Fibroblast of skin of scalp (primary cell): ENCODE data around the gene LARGE2.
A peak's percentile ranks its signal among the peaks of the same experiment; 100 is the strongest.

Source experiments
- DNase-seq: peaks from one replicate; pipeline ENCODE4 v3.0.0-alpha.2; 2013

The LARGE2 gene

GRCh38 chr11:45917286-45917622 is 5.2 kb upstream of the LARGE2 start:
- DNase-seq = no peak

GRCh38 chr11:45917623-45918330 is 4.7 kb upstream of the LARGE2 start, which contains the start of gene PEX16:
Gene PEX16 (minus strand): TSS chr11:45917877. CDS start chr11:45917811, 66 bp downstream.
- DNase-seq = peak; percentile 100

GRCh38 chr11:45918331-45918941 is 4.0 kb upstream of the LARGE2 start:
- DNase-seq = peak; percentile 73

- DNase-seq = no peak
These were observed 3.3 kb upstream of the LARGE2 start for GRCh38 chr11:45918962-45919675.

- no peak for DNase-seq
These were observed 2.5 kb upstream of the LARGE2 start for GRCh38 chr11:45919806-45920530.

- DNase-seq = no peak
These were observed 1.7 kb upstream of the LARGE2 start for GRCh38 chr11:45920531-45921477.

GRCh38 chr11:45921561-45922424 is 663 bp upstream of the LARGE2 start:
- no peak for DNase-seq

GRCh38 chr11:45924036-45924915 is 1.8 kb downstream of the LARGE2 start:
- DNase-seq = no peak

- DNase-seq = no peak
These were observed 2.5 kb downstream of the LARGE2 start for GRCh38 chr11:45924927-45925326.

GRCh38 chr11:45925550-45925949 is 3.1 kb downstream of the LARGE2 start:
- no peak for DNase-seq

GRCh38 chr11:45926001-45926401 is 3.5 kb downstream of the LARGE2 start:
- DNase-seq = no peak

GRCh38 chr11:45926536-45927331 is 4.3 kb downstream of the LARGE2 start:
- DNase-seq = no peak

GRCh38 chr11:45927332-45927683 is 4.9 kb downstream of the LARGE2 start:
- no peak for DNase-seq

GRCh38 chr11:45927684-45928413 is 5.4 kb downstream of the LARGE2 start:
- DNase-seq = no peak

GRCh38 chr11:45928535-45929215 is 6.2 kb downstream of the LARGE2 start:
- DNase-seq = no peak

GRCh38 chr11:45929486-45930030 is 7.1 kb downstream of the LARGE2 start:
- no peak for DNase-seq

GRCh38 chr11:45930031-45930794 is 7.8 kb downstream of the LARGE2 start:
- no peak for DNase-seq
